ENCODE results near the gene LCN10.

Gene LCN10

GRCh38 chr9:136754059-136754572 lies 11.4 kb upstream of the LCN10 start:
- DNase-seq: peak in 2 of 3 experiments; percentile 61 to 84

GRCh38 chr9:136753371-136754058 lies 10.8 kb upstream of the LCN10 start:
- no peak for DNase-seq

- DNase-seq: no peak
Measured at GRCh38 chr9:136751814-136752213, 9.1 kb upstream of the LCN10 start.

GRCh38 chr9:136751244-136751643 lies 8.5 kb upstream of the LCN10 start:
- DNase-seq: no peak

GRCh38 chr9:136750526-136750925 lies 7.8 kb upstream of the LCN10 start:
- no peak for DNase-seq

- DNase-seq: no peak
Measured at GRCh38 chr9:136748666-136749611, 6.2 kb upstream of the LCN10 start.

- DNase-seq: no peak
Measured at GRCh38 chr9:136748201-136748600, 5.5 kb upstream of the LCN10 start, which contains the start of gene LCN6. LCN6 (minus strand) TSS chr9:136748525; CDS start chr9:136748483, 42 bp downstream.

GRCh38 chr9:136747161-136748060 lies 4.7 kb upstream of the LCN10 start:
- no peak for DNase-seq

GRCh38 chr9:136746621-136747020 lies 3.9 kb upstream of the LCN10 start:
- DNase-seq: no peak

GRCh38 chr9:136746155-136746490 lies 3.4 kb upstream of the LCN10 start:
- no peak for DNase-seq

GRCh38 chr9:136745389-136746154 lies 2.8 kb upstream of the LCN10 start:
- no peak for DNase-seq

- no peak for DNase-seq
Measured at GRCh38 chr9:136744773-136745172, 2.0 kb upstream of the LCN10 start.

- DNase-seq: no peak
Measured at GRCh38 chr9:136743639-136744211, 985 bp upstream of the LCN10 start.

GRCh38 chr9:136741883-136742571 lies 713 bp downstream of the LCN10 start:
- peak in 2 of 3 experiments; percentile 62 to 75 for DNase-seq

- peak in 1 of 3 experiments; percentile 37 for DNase-seq
Measured at GRCh38 chr9:136740971-136741882, 1.5 kb downstream of the LCN10 start.

- no peak for DNase-seq
Measured at GRCh38 chr9:136740491-136740890, 2.2 kb downstream of the LCN10 start.

- no peak for DNase-seq
Measured at GRCh38 chr9:136740069-136740468, 2.7 kb downstream of the LCN10 start.

- no peak for DNase-seq
Measured at GRCh38 chr9:136739509-136739908, 3.2 kb downstream of the LCN10 start.

- no peak for DNase-seq
Measured at GRCh38 chr9:136738960-136739359, 3.8 kb downstream of the LCN10 start.
